Right ventricle myocardium superior (tissue), 1 donor: ENCODE measurements around the gene NPC1. TPM values are rescaled to one million over a fixed set of nuclear protein-coding genes. Genes with fewer than 3 reads are reported as not detected.
"Not testable (repeated sequence)": the region's sequence is repeated elsewhere in the genome, so short reads cannot be mapped to it uniquely, and the experiment has no call there.

Source experiments
- ATAC-seq: fragments of 200-7000 bp; cut with Tn5 transposase; one replicate; pipeline ENCODE4 v1.9.1; 2020; ENCODE audit warnings: mild to moderate bottlenecking; ENCODE audit not compliant: poor library complexity
- DNase-seq: peaks from one replicate; pipeline ENCODE4 v3.0.0-alpha.2; 2020
- intact Hi-C: fragments of 100-400 bp; cut with DNase I; formaldehyde crosslinking; loops from one replicate; pipeline ENCODE4 v1.11.2; 2022
- total RNA-seq: library from RNA; stranded (reverse); fragmentation: NEBNext Ultra II Directional; extraction: Animal tissue kit (Norgen Biotek cat#: 25700); gene quantifications from one replicate; pipeline ENCODE4 v1.2.1, GENCODE V29; 2021
- donor health status: DM: no; HTN: yes; CAD: no; lungs with severe emphysema.

Gene NPC1
- total RNA-seq, 1 donor from 2014 or later, result 9.8 TPM

- not testable (repeated sequence) for ATAC-seq
Observed at GRCh38 chr18:23613091-23613475, 26.8 kb upstream of the NPC1 start.

DNA sequence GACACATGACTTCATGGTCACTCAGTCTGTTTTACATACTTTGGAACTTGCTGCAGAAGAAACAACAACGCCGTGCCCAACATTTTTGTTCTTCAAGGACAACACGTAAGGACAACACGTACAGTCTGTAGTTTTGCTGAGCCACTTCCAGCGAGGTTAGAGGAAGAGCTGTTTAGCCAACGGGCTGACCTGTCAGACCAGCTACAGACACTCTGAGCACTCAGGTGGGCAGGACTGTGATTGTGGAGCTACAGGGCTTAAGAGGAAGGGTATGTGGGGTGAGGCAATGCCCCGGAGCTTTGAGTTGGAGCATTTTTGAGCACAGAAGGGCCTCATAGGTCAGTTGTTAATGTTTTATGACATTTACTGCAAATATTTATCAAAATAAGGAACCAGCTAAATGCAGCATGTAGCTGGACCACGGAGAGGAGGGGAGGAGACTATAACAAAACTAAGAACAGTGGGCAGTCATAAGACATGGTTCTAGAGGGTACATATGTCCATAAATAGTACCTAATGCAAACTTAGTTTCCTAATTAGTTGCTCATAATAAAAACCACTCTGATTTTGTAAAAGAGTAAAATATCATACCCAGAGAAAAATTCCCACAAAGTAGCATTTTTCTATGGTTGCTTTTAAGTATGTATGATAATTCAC lies 26.3 kb upstream of the NPC1 start:
- ATAC-seq, result no peak
- DNase-seq, result no peak
- intact Hi-C loops, result no loop called here

More at GRCh38 chr18:23613091-23613475, 26.8 kb upstream of the NPC1 start:
- intact Hi-C loops, DNase-seq: not testable (repeated sequence)

DNA sequence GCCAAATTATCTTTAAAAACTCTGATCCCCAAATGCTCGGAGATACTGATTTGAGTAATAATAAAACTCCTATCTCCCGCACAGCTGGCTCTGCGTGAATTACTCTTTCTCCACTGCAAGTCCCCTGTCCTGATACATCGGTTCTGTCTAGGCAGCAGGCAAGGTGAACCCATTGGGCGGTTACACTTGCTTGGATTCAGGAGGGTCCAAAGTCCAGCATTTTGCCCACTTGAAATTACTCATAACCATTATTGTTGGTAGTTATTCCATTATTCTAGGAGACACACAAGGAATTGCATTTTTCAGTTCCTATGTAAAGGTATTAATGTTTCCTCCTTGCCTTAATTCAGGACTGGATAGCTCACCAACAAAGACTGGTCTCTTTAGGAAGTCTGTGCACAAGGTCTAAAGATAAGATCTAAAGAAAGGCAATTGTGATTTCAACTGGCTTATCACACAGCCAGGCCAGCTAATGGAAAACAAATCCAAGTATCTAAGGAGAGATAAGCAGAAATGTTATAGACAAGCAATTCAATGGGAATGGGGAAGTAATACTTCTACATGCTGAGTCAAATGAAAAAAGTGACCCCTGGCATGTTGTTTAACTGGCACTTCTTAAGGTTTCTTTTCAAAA lies 23.2 kb upstream of the NPC1 start:
- intact Hi-C loops, result no loop called here

DNA sequence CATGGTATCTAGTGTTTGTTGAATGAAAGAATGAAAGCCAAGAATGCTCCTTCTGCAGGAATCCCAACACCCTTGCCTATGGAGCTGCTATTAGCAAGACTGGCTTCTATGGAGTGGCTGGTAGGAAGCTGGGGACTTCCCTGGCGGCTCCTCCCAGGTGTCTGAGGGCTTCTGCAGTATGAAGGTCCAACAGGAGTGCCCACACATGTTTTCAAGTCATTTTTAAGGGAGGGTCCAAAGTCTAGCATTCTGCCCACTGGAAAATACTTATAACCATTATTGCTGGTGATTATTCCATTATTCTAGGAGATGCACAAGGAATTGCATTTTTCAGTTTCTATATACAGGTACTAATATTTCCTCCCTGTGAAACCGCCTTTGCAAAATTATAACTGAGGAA lies 21.9 kb upstream of the NPC1 start:
- no peak for DNase-seq
- no peak for ATAC-seq
- intact Hi-C loops, result no loop called here

More for the DNA sequence above, 23.2 kb upstream of the NPC1 start:
- ATAC-seq, result no peak
- DNase-seq, result no peak

GRCh38 chr18:23605941-23606340 lies 19.6 kb upstream of the NPC1 start:
- no peak for ATAC-seq
- intact Hi-C loops, result no loop called here

GRCh38 chr18:23599809-23600208 lies 13.5 kb upstream of the NPC1 start:
- no peak for ATAC-seq

More at GRCh38 chr18:23605941-23606340, 19.6 kb upstream of the NPC1 start:
- DNase-seq, result no peak

DNA sequence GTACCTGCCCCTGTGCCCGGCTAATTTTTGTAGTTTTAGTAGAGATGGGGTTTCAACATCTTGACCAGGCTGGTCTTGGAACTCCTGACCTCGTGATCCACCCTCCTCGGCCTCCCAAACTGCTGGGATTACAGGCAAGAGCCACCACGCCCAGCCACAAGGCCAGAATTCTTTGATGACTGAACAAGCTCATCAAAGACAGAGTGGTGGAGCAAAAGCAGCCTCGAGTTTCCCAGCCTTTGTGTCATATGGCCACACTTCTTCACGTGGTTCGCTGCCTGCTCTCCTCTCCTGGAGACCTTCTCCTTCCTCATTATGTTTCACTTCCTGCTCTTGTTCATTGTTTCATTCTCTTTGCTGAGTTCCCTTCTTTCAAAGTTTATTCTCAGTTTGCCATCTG lies 9.9 kb upstream of the NPC1 start:
- intact Hi-C loops, result no loop called here
- ATAC-seq (no peak), DNase-seq (no peak)

More at GRCh38 chr18:23599809-23600208, 13.5 kb upstream of the NPC1 start:
- intact Hi-C loops, result no loop called here
- DNase-seq, result no peak

- intact Hi-C loops, result no loop called here
- DNase-seq, result no peak
- no peak for ATAC-seq
Observed at GRCh38 chr18:23595591-23595990, 9.3 kb upstream of the NPC1 start.

DNA sequence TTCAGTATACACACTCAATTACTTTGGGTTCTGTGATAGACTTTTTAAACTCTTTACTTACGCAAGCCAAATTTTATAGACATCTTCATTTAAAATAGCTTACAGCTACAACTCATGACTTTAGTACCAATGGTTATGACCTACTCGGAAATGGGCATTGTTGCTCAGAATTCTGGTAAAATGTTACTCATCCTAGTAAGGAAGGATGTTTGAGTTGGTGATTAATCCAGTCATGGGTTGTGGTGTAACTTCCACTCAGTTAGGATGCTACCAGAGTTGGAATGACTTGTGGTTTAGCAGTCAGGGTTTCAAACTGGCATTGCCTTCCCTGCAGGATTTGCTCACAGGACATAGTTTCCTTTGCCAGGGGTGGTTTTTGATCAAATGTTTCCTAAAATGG lies 7.4 kb upstream of the NPC1 start:
- no peak for DNase-seq
- ATAC-seq, result no peak
- intact Hi-C loops, result no loop called here

GRCh38 chr18:23592911-23593310 lies 6.6 kb upstream of the NPC1 start:
- no peak for DNase-seq
- intact Hi-C loops, result no loop called here
- no peak for ATAC-seq

GRCh38 chr18:23591011-23591410 lies 4.7 kb upstream of the NPC1 start:
- intact Hi-C loops, result no loop called here
- DNase-seq (no peak), ATAC-seq (no peak)

DNA sequence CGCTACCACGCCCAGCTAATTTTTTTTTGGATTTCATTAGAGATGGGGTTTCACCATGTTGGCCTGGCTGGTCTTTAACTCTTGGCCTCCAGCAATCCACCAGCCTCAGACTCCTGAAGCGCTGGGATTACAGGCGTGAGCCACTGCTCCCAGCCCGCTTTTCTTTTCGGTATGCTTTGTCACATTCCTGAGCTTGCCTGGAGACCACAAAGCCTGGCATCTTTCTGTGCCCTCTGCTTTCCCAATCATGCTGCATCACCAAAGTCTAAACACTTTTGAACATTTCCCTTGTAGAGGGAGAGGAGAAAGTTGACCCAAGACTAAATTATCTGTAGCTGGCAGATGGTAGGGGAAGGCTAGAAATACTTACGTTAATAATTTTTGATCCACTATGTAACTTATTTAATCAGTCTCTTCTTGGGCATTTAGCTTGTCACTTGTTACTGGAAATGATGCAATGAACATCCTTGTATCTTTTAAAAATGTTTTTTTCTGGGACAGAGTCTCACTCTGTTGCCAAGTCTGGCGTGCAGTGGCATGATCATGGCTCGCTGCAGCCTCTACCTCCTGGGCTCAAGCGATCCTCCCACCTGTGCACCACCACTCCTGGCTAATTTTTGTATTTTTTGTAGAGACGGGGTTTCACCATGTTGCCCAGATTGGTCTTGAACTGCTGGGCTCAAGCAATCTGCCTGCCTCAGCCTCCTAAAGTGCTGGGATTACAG lies 2.7 kb upstream of the NPC1 start:
- DNase-seq (no peak), ATAC-seq (no peak)
- intact Hi-C loops, result loop anchor here (5.0 kb wide), 1 partner anchor 72 kb away; no protein-coding TSS in a partner anchor

- ATAC-seq (no peak), DNase-seq (no peak)
- intact Hi-C loops, result loop anchor here (5.0 kb wide), 1 partner anchor 70 kb away; no protein-coding TSS in a partner anchor
Observed at GRCh38 chr18:23587220-23587642, 925 bp upstream of the NPC1 start.

DNA sequence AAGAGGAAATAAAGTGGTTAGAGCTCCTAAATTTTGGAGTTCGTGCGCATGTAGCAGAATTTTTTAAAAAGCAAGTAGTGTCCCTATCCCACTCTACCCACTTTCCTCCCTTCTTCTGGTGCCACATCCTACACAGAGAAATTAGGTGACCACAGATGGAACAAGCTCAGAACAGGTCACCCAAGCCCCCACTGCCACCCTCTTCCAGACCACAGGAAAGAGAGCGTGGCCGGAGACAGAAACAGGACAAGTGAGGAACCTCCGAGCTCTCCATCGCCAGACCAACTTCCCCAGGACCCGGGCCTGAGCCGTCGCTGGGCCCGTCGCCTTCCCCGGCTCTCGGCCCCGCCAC lies 433 bp downstream of the NPC1 start:
- intact Hi-C loops, result loop anchor here (5.0 kb wide), 1 partner anchor 69 kb away; no protein-coding TSS in a partner anchor
- DNase-seq (no peak), ATAC-seq (no peak)

DNA sequence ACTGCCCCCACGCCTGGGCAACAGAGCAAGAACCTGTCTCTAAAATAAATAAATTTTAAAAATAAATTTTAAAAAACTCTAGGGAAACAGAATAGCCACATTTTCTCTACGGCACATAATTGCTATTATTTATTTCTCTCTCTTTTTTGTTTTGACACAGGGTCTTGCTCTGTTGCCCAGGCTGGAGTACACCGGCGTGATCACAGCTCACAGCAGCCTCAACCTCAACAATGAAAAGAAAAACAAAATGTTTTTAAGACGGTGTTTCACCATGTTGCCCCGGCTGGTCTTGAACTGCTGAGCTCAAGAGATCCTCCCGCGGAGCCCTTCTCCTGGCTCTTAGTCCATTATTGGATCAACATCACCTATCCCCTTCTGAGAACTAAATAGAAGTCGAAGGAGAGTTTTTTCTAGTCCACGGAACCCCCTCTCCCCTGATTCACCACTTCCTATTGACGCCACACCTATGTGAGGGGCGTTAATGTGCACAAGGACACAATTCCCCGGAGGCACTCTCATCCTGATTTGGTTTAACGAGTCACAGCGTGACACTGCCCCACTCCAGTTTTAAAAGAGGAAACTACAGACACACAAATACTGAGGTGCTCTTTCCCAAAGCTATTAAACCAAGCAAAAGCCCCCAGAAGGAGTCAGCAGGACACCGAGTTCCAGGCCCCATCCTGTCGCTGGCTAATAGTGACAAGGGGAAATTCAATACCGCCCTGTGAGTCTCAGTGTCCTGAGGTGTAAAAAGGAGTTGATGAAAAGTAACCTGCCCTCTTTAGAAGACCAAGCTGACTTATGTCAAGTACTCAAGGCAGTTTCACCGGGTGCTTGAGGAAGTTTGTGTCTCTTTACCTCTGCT lies 1.1 kb downstream of the NPC1 start:
- intact Hi-C loops, result loop anchor here (5.0 kb wide), 1 partner anchor 68 kb away; no protein-coding TSS in a partner anchor
- DNase-seq, result no peak
- no peak for ATAC-seq

DNA sequence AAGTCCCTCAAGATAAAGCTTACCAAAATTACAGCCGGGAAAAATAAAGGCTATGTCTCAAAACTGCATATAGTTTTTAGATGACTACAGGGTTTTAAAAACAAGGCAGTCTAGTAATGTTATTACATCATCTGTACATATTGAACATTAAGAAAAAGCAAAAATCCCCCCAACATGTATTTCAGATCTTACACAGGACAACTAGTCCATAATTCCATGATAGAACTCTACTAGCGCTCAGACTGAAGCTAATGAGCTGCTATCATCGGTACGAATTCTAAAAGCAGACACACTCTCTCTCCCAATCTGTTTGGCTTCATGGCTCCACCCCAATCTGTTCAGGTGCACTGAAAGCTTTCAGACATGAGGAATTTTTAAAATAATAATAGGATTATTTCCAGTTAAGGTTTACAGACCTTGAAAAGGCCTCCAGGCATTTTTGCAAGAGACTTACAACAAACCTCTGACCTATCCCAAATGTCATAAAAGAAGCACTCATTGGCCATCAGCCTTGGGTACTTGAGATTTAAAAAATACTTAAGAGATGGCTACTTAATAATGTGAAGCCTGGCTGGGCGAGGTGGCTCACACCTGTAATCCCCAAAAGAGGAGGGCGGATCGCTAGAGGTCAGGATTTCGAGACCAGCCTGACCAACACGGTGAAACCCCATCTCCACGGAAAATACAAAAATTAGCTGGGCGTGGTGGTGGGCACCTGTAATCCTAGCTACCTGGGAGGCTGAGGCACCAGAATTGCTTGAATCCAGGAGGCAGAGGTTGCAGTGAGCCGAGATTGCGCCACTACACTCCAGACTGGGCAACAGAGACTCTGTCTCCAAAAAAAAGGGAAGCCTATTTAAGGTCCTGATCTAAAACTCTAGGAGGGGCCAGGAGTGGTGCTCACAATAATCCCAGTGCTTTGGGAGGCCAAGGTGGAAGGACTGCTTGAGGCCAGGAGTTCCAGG lies 2.0 kb downstream of the NPC1 start:
- DNase-seq (no peak), ATAC-seq (no peak)
- intact Hi-C loops, result no loop called here

GRCh38 chr18:23583071-23583865 lies 3.0 kb downstream of the NPC1 start:
- no peak for ATAC-seq
- DNase-seq, result no peak
- intact Hi-C loops, result no loop called here
